Endodermal cell (in vitro differentiated cells): ENCODE results near the gene STUB1. TPM values are rescaled to one million over a fixed set of nuclear protein-coding genes. Genes with fewer than 3 reads are reported as not detected.

Experiments
- DNase-seq: peaks from one replicate; pipeline ENCODE4 v3.0.0-alpha.2; 2017
- H3K27ac ChIP-seq: 2 replicates; pipeline ENCODE4 v1.5.1; 2013; ENCODE audit warnings: mild to moderate bottlenecking, low read depth, low read length, moderate library complexity
- H3K27me3 ChIP-seq: 2 replicates; pipeline ENCODE4 v1.6.1; 2013; ENCODE audit warnings: mild to moderate bottlenecking, low read length, moderate library complexity; ENCODE audit not compliant: insufficient read depth, control insufficient read depth, poor library complexity, severe bottlenecking
- H3K36me3 ChIP-seq: 2 replicates; pipeline ENCODE4 v1.7.0; 2013; ENCODE audit warnings: mild to moderate bottlenecking, low read length, moderate library complexity; ENCODE audit not compliant: control insufficient read depth, insufficient read depth
- H3K4me1 ChIP-seq: one replicate; pipeline ENCODE4 v1.7.0; 2013; ENCODE audit warnings: low read length; ENCODE audit not compliant: control insufficient read depth, insufficient read depth
- H3K4me3 ChIP-seq: 2 replicates; pipeline ENCODE4 v1.5.1; 2013; ENCODE audit warnings: mild to moderate bottlenecking, low read length, moderate library complexity
- H3K9ac ChIP-seq: 2 replicates; pipeline ENCODE4 v1.6.1; 2013; ENCODE audit warnings: mild to moderate bottlenecking, low read length, moderate library complexity; ENCODE audit not compliant: poor library complexity, severe bottlenecking; ENCODE audit errors: extremely low read depth
- H3K9me3 ChIP-seq: 2 replicates; pipeline ENCODE4 v1.6.1; 2013; ENCODE audit warnings: mild to moderate bottlenecking, low read length, moderate library complexity; ENCODE audit not compliant: control insufficient read depth
- H3K27ac Mint-ChIP-seq: 2 replicates; pipeline ENCODE4 v1.8.0; 2020; ENCODE audit warnings: mixed read lengths
- H3K27me3 Mint-ChIP-seq: 2 replicates; pipeline ENCODE4 v1.8.0; 2021; ENCODE audit warnings: mild to moderate bottlenecking, mixed read lengths; ENCODE audit not compliant: insufficient read depth
- H3K36me3 Mint-ChIP-seq: 2 replicates; pipeline ENCODE4 v1.8.0; 2020; ENCODE audit warnings: low read depth, mixed read lengths
- H3K4me1 Mint-ChIP-seq: 2 replicates; pipeline ENCODE4 v1.8.0; 2020; ENCODE audit warnings: mixed read lengths
- H3K4me3 Mint-ChIP-seq: 2 replicates; pipeline ENCODE4 v1.8.0; 2020; ENCODE audit warnings: mild to moderate bottlenecking, moderate library complexity, mixed read lengths
- H3K9me3 Mint-ChIP-seq: 2 replicates; pipeline ENCODE4 v1.8.0; 2020; ENCODE audit warnings: mild to moderate bottlenecking, mixed read lengths
- WGBS, 2 experiments: methylation state at CpG; one replicate each; pipeline versions ENCODE4 v1.1.5 to v1.1.7; 2013; ENCODE audit warnings: missing lambda C conversion rate in 2 of 2, mixed read lengths in 1 of 2; ENCODE audit not compliant: insufficient coverage in 1 of 2, insufficient read length in 1 of 2; 5-methylcytosine and 5-hydroxymethylcytosine counted together
- total RNA-seq, 2 donors: library from RNA; stranded (reverse); fragmentation: NEBNext Ultra II Directional in 1 of 2; extraction: Animal tissue kit (Norgen Biotek cat#: 25700) in 1 of 2; gene quantifications; 2 replicates in 1 of 2; 3 replicates in 1 of 2; pipeline ENCODE4 v1.2.1, GENCODE V29; 2021
- TF ChIP-seq, protein P1 (sequence below): fragments of 200-600 bp; sonication (generic); conservative IDR thresholded peaks from 2 replicates; pipeline ENCODE4 v1.5.0; 2021; ENCODE audit warnings: antibody characterized with exemption, mild to moderate bottlenecking

STUB1 gene
- total RNA-seq, 2 donors from 2014 or later: 105 to 124 TPM

DNA sequence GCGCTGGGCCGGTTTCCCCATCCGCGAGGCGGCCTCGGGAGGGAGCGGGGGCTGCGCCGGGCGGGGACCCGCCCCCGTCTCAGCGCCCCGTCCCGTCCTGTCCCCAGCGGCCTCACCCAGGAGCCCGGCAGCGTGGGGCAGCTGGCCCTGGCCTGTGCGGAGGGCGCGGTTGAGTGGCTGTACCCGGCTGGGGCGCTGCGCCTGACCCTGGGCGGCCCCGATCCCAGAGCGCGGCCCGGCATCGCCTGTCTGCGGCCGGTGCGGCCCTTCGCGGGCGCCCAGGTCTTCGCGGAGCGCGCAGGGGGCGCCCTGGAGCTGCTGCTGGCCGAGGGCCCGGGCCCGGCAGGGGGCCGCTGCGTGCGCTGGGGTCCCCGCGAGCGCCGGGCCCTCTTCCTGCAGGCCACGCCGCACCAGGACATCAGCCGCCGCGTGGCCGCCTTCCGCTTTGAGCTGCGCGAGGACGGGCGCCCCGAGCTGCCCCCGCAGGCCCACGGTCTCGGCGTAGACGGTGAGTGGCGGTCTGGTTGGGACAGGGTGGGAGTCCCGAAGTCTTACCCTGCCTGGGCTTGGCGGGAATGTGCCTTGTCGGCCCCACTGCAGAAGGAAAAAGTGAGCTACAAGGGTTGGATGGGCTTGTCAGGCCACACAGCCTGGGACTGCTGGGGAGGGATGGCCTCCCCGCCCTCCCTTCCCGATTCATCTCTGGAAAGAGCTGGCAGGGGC, 35.4 kb downstream of the STUB1 start:
- Histone ChIP-seq H3K9me3 (no peaks in the 10 kb centered on the region), H3K36me3 (no peaks in the 10 kb centered on the region), H3K9ac (no peak overlapping the region), H3K4me1 (peaks cover 8% of the 10 kb centered on the region), H3K27me3 (peaks cover 34% of the 10 kb centered on the region), H3K4me3 (peak overlapping the region; percentile 60), H3K27ac (peak overlapping the region; percentile 68)
- H3K27ac Mint-ChIP-seq: no peak overlapping the region
- H3K4me3 Mint-ChIP-seq: peak overlapping the region; percentile 49
- WGBS, 2 experiments: 5 to 8% methylated on average over 11 to 74 of the region's 74 CpGs
- DNase-seq: peak; percentile 79
- H3K36me3 Mint-ChIP-seq: no peaks in the 10 kb centered on the region
- no peaks in the 10 kb centered on the region for H3K9me3 Mint-ChIP-seq
- peaks cover 9% of the 10 kb centered on the region for H3K4me1 Mint-ChIP-seq
- TF ChIP-seq, protein P1, sequence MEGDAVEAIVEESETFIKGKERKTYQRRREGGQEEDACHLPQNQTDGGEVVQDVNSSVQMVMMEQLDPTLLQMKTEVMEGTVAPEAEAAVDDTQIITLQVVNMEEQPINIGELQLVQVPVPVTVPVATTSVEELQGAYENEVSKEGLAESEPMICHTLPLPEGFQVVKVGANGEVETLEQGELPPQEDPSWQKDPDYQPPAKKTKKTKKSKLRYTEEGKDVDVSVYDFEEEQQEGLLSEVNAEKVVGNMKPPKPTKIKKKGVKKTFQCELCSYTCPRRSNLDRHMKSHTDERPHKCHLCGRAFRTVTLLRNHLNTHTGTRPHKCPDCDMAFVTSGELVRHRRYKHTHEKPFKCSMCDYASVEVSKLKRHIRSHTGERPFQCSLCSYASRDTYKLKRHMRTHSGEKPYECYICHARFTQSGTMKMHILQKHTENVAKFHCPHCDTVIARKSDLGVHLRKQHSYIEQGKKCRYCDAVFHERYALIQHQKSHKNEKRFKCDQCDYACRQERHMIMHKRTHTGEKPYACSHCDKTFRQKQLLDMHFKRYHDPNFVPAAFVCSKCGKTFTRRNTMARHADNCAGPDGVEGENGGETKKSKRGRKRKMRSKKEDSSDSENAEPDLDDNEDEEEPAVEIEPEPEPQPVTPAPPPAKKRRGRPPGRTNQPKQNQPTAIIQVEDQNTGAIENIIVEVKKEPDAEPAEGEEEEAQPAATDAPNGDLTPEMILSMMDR: peak; percentile 53
- peaks cover 30% of the 10 kb centered on the region for H3K27me3 Mint-ChIP-seq

DNA sequence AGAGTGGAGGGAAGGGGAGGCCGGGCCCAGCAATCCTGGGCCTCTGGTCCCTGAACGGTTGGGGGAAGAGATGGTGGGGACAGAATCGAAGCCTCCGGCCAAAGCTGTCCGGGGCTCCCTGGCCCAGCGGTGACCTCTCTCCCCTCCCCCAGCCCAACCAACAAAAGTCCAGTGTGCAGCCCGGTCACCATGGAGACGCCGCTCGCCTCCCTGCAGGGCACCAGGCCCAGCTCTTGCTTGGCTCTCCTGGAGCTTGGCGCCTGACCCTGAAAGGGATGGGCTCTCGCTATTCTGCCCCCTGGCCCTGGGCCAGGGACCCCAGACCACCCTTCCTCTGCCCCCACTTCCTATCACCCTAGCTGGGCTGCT, 36.0 kb downstream of the STUB1 start:
- no peak overlapping the region for H3K9ac ChIP-seq
- peak; percentile 63 for DNase-seq

DNA sequence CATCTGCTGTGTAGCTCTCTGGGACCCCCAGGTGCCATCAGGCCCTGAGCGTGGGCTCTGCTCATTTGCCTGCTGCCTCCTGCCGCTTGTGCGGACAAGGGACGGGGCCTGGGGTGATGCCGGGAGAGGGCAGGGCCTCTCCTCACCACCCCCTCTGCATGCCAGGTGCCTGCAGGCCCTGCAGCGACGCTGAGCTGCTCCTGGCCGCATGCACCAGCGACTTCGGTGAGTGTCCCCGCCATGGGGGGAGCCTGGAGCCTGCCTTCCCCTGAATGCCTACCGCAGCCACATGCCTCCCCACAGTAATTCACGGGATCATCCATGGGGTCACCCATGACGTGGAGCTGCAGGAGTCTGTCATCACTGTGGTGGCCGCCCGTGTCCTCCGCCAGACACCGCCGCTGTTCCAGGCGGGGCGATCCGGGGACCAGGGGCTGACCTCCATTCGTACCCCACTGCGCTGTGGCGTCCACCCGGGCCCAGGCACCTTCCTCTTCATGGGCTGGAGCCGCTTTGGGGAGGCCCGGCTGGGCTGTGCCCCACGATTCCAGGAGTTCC, 36.6 kb downstream of the STUB1 start:
- peaks cover 8% of the 10 kb centered on the region for H3K4me1 ChIP-seq

More for the DNA sequence above, 36.0 kb downstream of the STUB1 start:
- peaks cover 8% of the 10 kb centered on the region for H3K4me1 ChIP-seq
- H3K27me3 ChIP-seq: peaks cover 28% of the 10 kb centered on the region
- no peaks in the 10 kb centered on the region for H3K36me3 ChIP-seq
- peak overlapping the region; percentile 40 for H3K4me3 ChIP-seq
- Mint-ChIP-seq H3K4me3 (peak overlapping the region; percentile 49), H3K4me1 (peaks cover 9% of the 10 kb centered on the region), H3K27me3 (peaks cover 29% of the 10 kb centered on the region), H3K27ac (no peak overlapping the region), H3K9me3 (no peaks in the 10 kb centered on the region), H3K36me3 (no peaks in the 10 kb centered on the region)
- TF ChIP-seq, protein P1: no peak
- H3K27ac ChIP-seq: peak overlapping the region; percentile 68
- 6 to 33% methylated on average over 2 to 12 of the region's 12 CpGs for WGBS, 2 experiments
- H3K9me3 ChIP-seq: no peaks in the 10 kb centered on the region

More for the DNA sequence above, 36.6 kb downstream of the STUB1 start:
- 84 to 90% methylated on average over 23 to 29 of the region's 29 CpGs for WGBS, 2 experiments
- H3K27ac ChIP-seq: no peak overlapping the region
- TF ChIP-seq, protein P1: no peak
- Mint-ChIP-seq H3K9me3 (no peaks in the 10 kb centered on the region), H3K27me3 (peaks cover 23% of the 10 kb centered on the region), H3K4me1 (peaks cover 9% of the 10 kb centered on the region), H3K36me3 (no peaks in the 10 kb centered on the region), H3K4me3 (no peak overlapping the region), H3K27ac (no peak overlapping the region)
- H3K4me3 ChIP-seq: no peak overlapping the region
- H3K9ac ChIP-seq: no peak overlapping the region
- peaks cover 24% of the 10 kb centered on the region for H3K27me3 ChIP-seq
- DNase-seq: no peak
- no peaks in the 10 kb centered on the region for H3K36me3 ChIP-seq
- no peaks in the 10 kb centered on the region for H3K9me3 ChIP-seq
